ENCODE results near the gene FAM117A. TPM values are rescaled to one million over a fixed set of nuclear protein-coding genes. Genes with fewer than 3 reads are reported as not detected.
"Not testable (repeated sequence)": the region's sequence is repeated elsewhere in the genome, so short reads cannot be mapped to it uniquely, and the experiment has no call there.

FAM117A gene
- polyA plus RNA-seq, 3 donors from 2014 or later: 35.3 to 68.0 (median 35.9) TPM

GRCh38 chr17:49728425-49728824, 35.5 kb downstream of the FAM117A start:
- H3K4me3 Mint-ChIP-seq: peak overlapping the region in 4 of 5 donors; percentile 4 to 64 (median 14)
- peaks cover 0 to 1% (median 0%) of the 10 kb centered on the region in 3 donors for H3K27me3 Mint-ChIP-seq (ENCODE audit: low read depth in 3 of 3)

GRCh38 chr17:49727380-49727779, 36.6 kb downstream of the FAM117A start:
- Mint-ChIP-seq H3K4me1 (peaks cover 74 to 93% of the 10 kb centered on the region in 2 donors), H3K4me3 (peak overlapping the region in 1 of 5 donors; percentile 41), H3K27me3 (ENCODE audit: low read depth in 3 of 3) (peaks cover 0 to 1% (median 0%) of the 10 kb centered on the region in 3 donors), H3K9me3 (peaks cover 0 to 2% (median 0%) of the 10 kb centered on the region in 6 donors), H3K27ac (peak overlapping the region in 5 of 6 donors; percentile 68 to 93 (median 72)), H3K36me3 (peaks cover 20 to 47% (median 28%) of the 10 kb centered on the region in 3 donors)
- DNase-seq: no peak

More at GRCh38 chr17:49728425-49728824, 35.5 kb downstream of the FAM117A start:
- DNase-seq: no peak
- H3K9me3 Mint-ChIP-seq: peaks cover 0 to 2% (median 0%) of the 10 kb centered on the region in 6 donors
- peaks cover 76 to 93% of the 10 kb centered on the region in 2 donors for H3K4me1 Mint-ChIP-seq
- peaks cover 24 to 51% (median 29%) of the 10 kb centered on the region in 3 donors for H3K36me3 Mint-ChIP-seq
- H3K27ac Mint-ChIP-seq: peak overlapping the region; percentile 25 to 93 (median 82)

DNA sequence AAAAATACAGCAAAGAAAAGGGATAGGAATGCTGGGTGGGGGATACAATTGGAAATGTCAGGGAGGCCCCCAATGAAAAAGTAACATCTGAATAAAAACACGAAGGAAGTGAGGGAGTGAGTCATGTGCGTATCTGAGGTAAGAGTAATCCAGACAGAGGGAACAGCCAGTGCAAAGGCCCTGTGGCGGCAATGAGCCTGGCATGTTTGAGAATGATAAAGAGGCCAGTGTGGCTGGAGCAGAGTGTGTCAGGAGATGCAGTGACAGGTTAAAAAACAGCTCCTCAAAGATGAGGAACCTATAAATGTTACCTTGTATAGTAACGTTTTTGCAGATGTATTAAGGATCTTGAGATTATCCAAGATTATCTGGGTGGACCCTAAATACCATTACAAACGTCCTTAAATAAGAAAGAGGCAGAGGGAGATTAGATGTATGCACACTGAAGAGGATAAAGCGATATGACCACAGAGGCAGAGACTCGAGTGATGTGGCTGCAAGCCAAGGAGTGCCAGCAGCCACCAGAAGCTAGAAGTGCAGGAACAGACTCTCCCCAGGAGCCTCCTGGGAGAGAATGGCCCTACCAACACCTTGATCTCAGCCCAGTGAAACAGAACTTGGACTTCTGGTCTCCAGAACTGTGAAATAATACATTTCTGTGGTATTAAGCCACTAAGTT, 38.3 kb downstream of the FAM117A start:
- peaks cover 63 to 88% of the 10 kb centered on the region in 2 donors for H3K4me1 Mint-ChIP-seq
- peak overlapping the region; percentile 41 to 85 (median 78) for H3K27ac Mint-ChIP-seq
- peaks cover 14 to 48% (median 30%) of the 10 kb centered on the region in 3 donors for H3K36me3 Mint-ChIP-seq
- peaks cover 0 to 1% (median 0%) of the 10 kb centered on the region in 3 donors for H3K27me3 Mint-ChIP-seq (ENCODE audit: low read depth in 3 of 3)
- H3K4me3 Mint-ChIP-seq: peak overlapping the region in 1 of 5 donors; percentile 25
- DNase-seq: no peak
- peaks cover 0 to 2% (median 0%) of the 10 kb centered on the region in 6 donors for H3K9me3 Mint-ChIP-seq

- H3K9me3 Mint-ChIP-seq; H3K4me3 Mint-ChIP-seq; H3K27me3 Mint-ChIP-seq (ENCODE audit: low read depth in 3 of 3); DNase-seq: not testable (repeated sequence)
- H3K27ac Mint-ChIP-seq: peak overlapping the region in 5 of 6 donors; percentile 70 to 85 (median 84)
- H3K36me3 Mint-ChIP-seq: peaks cover 14 to 52% (median 30%) of the 10 kb centered on the region in 3 donors
- H3K4me1 Mint-ChIP-seq: peaks cover 56 to 77% of the 10 kb centered on the region in 2 donors
These were observed 39.4 kb downstream of the FAM117A start for GRCh38 chr17:49724552-49724951.

DNA sequence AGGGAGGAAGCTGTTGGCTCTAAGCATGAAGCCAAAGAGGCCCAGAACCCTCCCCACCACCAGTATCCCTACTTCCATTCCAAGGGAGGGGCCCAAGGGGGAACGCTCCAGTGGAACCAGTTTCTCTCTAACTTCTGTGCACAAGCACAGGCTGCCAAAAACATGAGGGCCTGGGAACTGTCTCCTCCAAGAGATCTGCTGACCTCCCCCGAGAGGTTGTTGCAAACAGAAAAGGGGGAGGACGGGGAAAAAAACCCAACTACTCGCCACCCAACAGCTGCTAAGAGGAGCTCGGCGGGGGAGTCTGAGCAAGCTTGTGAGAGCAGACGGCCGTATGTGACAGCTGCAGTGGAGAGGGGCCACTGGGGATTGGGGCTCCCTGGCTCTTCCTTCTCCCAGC, 40.5 kb downstream of the FAM117A start:
- H3K27ac Mint-ChIP-seq: peak overlapping the region in 5 of 6 donors; percentile 27 to 78 (median 74)
- peaks cover 0 to 2% (median 0%) of the 10 kb centered on the region in 6 donors for H3K9me3 Mint-ChIP-seq
- DNase-seq: no peak
- H3K27me3 Mint-ChIP-seq (ENCODE audit: low read depth in 3 of 3): peaks cover 0 to under 1% (median 0%) of the 10 kb centered on the region in 3 donors
- H3K36me3 Mint-ChIP-seq: peaks cover 14 to 44% (median 21%) of the 10 kb centered on the region in 3 donors
- H3K4me3 Mint-ChIP-seq: no peak overlapping the region
- peaks cover 47 to 66% of the 10 kb centered on the region in 2 donors for H3K4me1 Mint-ChIP-seq

GRCh38 chr17:49722066-49722465, 41.9 kb downstream of the FAM117A start:
- H3K4me1 Mint-ChIP-seq: peaks cover 48 to 63% of the 10 kb centered on the region in 2 donors
- peaks cover 20 to 54% (median 32%) of the 10 kb centered on the region in 3 donors for H3K36me3 Mint-ChIP-seq
- DNase-seq: no peak
- H3K27ac Mint-ChIP-seq: peak overlapping the region; percentile 27 to 83 (median 74)
- no peaks in the 10 kb centered on the region for H3K27me3 Mint-ChIP-seq (ENCODE audit: low read depth in 3 of 3)
- H3K9me3 Mint-ChIP-seq: peaks cover 0 to 2% (median 0%) of the 10 kb centered on the region in 6 donors
- no peak overlapping the region for H3K4me3 Mint-ChIP-seq

- Mint-ChIP-seq H3K4me3 (peak overlapping the region in 2 of 5 donors; percentile 25 to 67), H3K9me3 (no peaks in the 10 kb centered on the region), H3K4me1 (peaks cover 58 to 69% of the 10 kb centered on the region in 2 donors), H3K36me3 (peaks cover 31 to 53% (median 36%) of the 10 kb centered on the region in 3 donors), H3K27ac (peak overlapping the region; percentile 96 to 100 (median 99)), H3K27me3 (ENCODE audit: low read depth in 3 of 3) (peaks cover 10 to 22% (median 14%) of the 10 kb centered on the region in 3 donors)
- DNase-seq: no peak
These were observed 46.5 kb downstream of the FAM117A start for GRCh38 chr17:49717371-49717861.

GRCh38 chr17:49716668-49717364, 47.1 kb downstream of the FAM117A start:
- H3K27ac Mint-ChIP-seq: peak overlapping the region; percentile 96 to 100 (median 99)

DNA sequence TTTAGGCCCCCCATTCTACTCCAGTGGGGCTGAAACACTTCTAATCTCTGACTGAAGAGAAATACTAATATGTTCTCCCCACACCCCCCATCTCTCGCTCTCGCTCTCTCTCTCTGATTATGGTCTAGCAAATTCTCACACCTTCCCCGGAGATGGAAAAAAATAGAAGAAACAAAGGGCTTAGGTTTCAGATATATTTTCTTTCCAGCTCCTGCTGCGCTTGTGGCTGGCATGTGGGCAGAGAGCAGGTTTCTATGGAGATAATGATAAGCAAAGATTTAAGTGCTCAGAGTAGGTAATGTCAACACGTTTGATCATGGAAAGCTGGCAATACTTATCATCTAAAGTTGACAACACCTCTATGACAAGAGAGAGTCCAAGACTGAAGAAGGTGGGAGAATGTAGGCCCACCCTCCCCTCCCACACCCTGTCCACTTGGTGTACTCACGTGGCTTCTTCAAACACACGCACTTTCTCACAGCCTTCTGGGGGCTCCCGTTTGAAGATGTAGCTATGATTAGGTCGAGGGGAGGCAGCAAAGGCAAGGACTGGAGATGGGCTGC, 48.1 kb downstream of the FAM117A start:
- Mint-ChIP-seq H3K4me3 (peak overlapping the region; percentile 54 to 81 (median 64)), H3K4me1 (peaks cover 65 to 71% of the 10 kb centered on the region in 2 donors), H3K36me3 (peaks cover 31 to 47% (median 33%) of the 10 kb centered on the region in 3 donors), H3K27ac (peak overlapping the region; percentile 96 to 100 (median 99)), H3K27me3 (ENCODE audit: low read depth in 3 of 3) (peaks cover 10 to 22% (median 14%) of the 10 kb centered on the region in 3 donors), H3K9me3 (no peaks in the 10 kb centered on the region)
- DNase-seq: peak; percentile 91 to 92 (median 92)

More at GRCh38 chr17:49716668-49717364, 47.1 kb downstream of the FAM117A start:
- H3K27me3 Mint-ChIP-seq (ENCODE audit: low read depth in 3 of 3): peaks cover 10 to 22% (median 14%) of the 10 kb centered on the region in 3 donors
- peak overlapping the region; percentile 54 to 81 (median 64) for H3K4me3 Mint-ChIP-seq
- H3K36me3 Mint-ChIP-seq: peaks cover 31 to 49% (median 36%) of the 10 kb centered on the region in 3 donors
- no peak for DNase-seq
- no peaks in the 10 kb centered on the region for H3K9me3 Mint-ChIP-seq
- peaks cover 62 to 70% of the 10 kb centered on the region in 2 donors for H3K4me1 Mint-ChIP-seq

- H3K4me1 Mint-ChIP-seq: peaks cover 65 to 72% of the 10 kb centered on the region in 2 donors
- H3K4me3 Mint-ChIP-seq: peak overlapping the region; percentile 54 to 81 (median 64)
- peaks cover 31 to 49% (median 34%) of the 10 kb centered on the region in 3 donors for H3K36me3 Mint-ChIP-seq
- no peaks in the 10 kb centered on the region for H3K9me3 Mint-ChIP-seq
- peak overlapping the region; percentile 96 to 100 (median 99) for H3K27ac Mint-ChIP-seq
- peaks cover 10 to 22% (median 14%) of the 10 kb centered on the region in 3 donors for H3K27me3 Mint-ChIP-seq (ENCODE audit: low read depth in 3 of 3)
- peak; percentile 80 to 86 (median 84) for DNase-seq
These were observed 48.7 kb downstream of the FAM117A start for GRCh38 chr17:49715216-49715615.

- peaks cover 7 to 9% (median 8%) of the 10 kb centered on the region in 3 donors for H3K27me3 Mint-ChIP-seq (ENCODE audit: low read depth in 3 of 3)
- peaks cover 15 to 33% (median 21%) of the 10 kb centered on the region in 3 donors for H3K36me3 Mint-ChIP-seq
- H3K9me3 Mint-ChIP-seq: no peaks in the 10 kb centered on the region
- peak overlapping the region; percentile 90 to 97 (median 95) for H3K4me3 Mint-ChIP-seq
- DNase-seq: no peak
- peaks cover 60 to 83% of the 10 kb centered on the region in 2 donors for H3K4me1 Mint-ChIP-seq
- peak overlapping the region; percentile 94 to 99 (median 98) for H3K27ac Mint-ChIP-seq
These were observed 55.3 kb downstream of the FAM117A start for GRCh38 chr17:49708515-49709183.

DNA sequence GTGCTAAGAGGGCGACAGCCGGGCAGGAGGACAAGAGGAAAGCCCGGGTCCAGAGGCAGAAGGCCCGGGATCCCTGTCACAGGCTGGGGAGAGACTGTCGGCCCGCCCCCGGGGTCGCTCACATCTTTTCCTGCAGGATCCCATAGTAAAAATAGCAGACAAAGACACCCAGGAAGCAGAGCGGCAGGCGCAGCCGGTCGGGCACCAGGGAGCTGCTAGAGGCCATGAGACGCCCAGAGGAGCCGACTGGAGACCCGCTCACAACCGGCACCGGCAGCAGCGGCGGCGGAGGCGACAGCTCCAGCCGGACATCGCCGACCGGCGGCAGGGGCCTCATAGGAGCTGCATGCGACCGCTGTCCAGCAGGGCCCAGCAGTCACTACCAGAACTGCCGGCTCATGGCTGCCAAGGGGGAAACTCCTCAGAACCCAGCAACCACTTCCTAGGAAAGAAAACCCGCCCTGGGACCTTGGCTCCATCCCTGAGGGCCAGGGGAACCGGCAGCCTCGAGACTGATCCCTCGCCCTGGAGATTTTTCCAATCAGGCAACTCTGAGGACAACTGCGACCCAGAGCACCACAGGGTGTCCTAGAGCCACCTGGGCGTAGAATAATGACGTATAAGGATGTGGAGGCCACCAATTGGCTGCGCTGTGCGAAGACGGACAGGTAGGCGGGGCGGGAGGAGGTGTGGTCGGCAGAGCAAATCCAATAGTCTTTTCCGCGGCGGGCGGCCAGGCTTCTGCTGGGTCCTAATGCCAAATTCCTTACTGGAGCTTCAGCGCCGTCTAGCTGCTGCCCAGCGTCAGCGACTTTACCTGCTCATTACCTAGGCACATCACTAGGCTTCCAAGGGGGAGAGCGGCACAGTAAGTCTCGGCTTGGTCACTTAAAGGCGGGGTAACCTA, 56.1 kb downstream of the FAM117A start, which contains the start of gene SLC35B1:
Gene SLC35B1 (minus strand): TSS at position 357 of the 907 bp plus-strand sequence. CDS start 131 bp downstream, at position 226.
- Mint-ChIP-seq H3K4me1 (peaks cover 54 to 75% of the 10 kb centered on the region in 2 donors), H3K36me3 (peaks cover 13 to 36% (median 19%) of the 10 kb centered on the region in 3 donors), H3K4me3 (peak within 1 kb of the TSS; percentile 90 to 97 (median 95)), H3K27ac (peak within 1 kb of the TSS; percentile 94 to 99 (median 98)), H3K9me3 (no peaks in the 10 kb centered on the region), H3K27me3 (ENCODE audit: low read depth in 3 of 3) (peaks cover 7 to 9% (median 8%) of the 10 kb centered on the region in 3 donors)
- DNase-seq: peak; percentile 98

Data from immature natural killer cell (primary cell).